ENCODE results near the gene CDAN1.

Gene CDAN1

DNA sequence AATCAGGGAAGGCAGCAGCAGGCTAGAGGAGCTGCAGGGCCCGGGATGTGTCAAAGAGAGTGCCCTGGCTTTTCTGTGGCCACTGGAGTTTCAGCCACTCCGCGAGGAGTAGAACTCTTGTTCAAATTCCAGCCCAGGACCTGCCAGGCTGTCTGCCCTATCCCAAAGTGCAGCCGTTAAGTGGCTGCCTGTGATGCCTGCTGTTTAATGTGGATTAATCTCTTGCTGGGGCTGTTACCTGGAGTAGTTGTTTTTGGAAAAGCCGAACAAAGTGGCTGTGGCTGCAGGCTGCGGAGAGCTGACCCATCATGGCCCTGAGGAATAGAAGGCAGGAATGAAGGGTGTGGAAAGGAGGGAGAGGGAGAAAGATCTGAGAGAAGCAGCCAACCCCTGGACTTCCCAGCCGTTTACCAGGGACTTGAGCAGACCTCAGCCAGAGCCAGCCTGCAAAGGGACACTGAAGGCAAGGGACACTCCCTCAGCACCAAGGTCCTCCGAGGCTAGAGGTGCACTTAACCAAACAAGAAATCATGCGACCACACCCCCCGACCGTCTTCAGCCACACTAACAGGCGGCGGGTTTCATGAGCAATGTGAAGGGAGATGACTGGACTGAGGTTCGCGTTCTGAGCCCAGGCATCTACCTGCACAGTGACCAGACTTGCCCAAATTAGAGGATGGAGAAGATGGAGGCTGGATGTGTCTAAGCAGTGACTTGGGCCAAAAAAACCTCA lies 4.7 kb downstream of the CDAN1 start:
- DNase-seq, result no peak

DNA sequence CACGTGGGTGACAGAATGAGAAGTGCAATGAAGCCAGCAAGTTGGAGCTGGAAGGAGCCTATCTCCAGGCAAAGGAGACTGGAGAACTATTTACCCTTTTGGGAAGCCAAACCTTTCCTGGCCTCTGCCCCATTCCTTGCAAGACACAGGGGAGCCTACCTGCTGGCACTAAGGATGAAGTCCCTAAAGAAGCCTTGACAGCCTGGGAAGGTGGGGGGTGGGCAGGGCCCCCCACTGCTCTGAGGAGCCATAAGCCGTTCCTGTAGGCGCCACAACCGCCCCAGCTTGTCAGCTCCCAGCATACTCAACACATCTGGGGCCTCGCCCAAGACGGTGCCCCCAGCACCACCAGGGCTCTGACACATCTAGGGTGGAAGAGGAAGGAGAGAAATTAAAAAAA lies 5.5 kb downstream of the CDAN1 start:
- no peak for DNase-seq

DNA sequence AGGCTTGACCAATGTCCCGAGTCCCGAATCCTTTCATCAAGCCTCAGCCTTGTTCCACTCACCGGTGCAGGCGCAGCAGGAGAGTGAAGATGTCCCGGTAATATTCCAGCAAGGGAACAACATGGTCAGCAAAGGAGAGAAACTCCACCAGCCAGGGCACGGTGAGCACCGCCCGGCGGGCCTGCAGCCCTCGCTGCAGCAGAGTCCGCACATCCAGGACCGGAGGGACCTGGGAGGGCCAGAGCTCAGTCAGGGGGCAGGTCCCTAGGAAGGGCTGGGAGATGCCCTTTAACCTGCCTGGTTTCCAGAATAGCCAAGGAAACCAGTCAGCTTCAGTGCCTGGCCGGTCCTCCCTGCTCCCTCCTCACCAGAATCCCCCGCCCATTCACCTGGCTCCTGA lies 6.4 kb downstream of the CDAN1 start:
- no peak for DNase-seq

DNA sequence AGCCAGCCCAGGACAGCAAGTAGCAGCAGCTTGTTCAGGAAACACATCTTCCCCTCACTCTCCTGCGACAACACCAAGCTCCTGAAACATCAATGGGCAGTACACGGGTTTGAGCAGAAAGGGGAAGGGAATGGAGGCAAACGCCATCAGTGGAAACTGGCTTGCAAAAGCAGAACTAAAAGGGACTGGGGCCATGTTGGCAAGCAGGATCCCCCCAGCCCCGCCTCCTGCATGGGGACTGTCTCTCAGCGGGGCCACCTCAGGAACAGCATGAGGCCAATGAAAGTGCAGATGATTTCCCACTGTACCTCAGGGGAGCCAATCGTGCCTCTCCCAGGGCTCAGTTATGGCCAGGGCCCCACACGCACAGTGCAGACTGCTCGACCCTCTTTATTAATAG lies 6.8 kb downstream of the CDAN1 start:
- DNase-seq, result no peak

DNA sequence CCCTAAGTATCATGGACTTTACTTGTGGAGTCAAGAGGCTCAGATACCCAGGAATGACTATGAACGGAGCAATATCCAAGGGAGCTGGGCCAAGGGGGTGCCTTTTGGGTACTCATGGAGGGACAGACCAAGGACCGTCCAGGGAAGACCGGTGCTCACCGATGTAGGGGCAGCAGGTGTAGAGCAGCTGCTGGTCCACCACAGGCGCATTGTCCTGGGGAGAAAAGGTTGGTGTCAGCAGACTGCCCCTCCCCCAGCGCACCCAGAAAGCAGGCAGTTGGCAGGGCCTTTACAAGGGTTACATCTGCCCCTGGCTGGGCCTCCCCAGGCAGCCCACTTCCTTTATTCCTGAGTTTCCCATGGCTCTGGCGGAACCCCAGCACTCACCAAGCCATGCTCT lies 7.5 kb downstream of the CDAN1 start:
- no peak for DNase-seq

DNA sequence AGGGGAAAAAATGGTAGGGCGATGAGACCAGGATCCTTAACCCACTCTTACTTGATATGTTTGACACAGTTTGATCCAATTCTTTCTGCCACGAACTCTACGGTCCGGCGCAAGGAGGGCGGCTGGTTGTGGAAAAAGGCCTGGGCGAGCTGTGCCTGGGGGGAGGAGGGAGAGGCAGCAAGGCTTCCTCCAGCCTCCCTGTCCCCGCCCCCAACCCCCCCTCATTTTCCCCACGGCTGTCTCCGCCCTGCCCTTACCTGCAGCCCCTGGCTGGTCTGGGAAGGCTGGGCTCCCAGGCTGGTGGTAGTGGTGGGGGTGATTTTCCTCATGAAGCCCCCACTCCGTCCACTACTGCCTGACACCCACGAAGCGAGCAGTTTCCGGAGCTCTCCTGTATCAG lies 8.0 kb downstream of the CDAN1 start:
- DNase-seq, result no peak

DNA sequence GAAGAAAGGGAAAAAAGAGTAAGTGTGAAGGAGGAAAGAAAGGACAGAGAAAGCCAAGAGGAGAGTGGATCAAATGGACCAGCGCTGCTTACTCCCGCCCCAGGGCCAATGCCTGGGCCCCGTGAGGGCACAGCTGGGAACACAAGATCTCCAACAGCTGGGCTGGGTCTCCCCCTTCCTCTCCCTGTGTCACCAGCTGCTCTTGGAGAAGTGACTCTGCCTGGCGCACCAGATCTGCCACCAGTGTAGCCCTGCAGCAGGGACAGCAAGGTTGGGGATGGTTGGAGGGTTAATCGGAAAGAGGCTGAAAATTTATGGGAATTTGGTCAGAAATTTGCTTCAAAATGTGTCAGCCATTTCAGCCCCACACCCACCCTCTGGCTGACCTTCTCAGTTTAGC lies 8.4 kb downstream of the CDAN1 start:
- DNase-seq, result no peak

DNA sequence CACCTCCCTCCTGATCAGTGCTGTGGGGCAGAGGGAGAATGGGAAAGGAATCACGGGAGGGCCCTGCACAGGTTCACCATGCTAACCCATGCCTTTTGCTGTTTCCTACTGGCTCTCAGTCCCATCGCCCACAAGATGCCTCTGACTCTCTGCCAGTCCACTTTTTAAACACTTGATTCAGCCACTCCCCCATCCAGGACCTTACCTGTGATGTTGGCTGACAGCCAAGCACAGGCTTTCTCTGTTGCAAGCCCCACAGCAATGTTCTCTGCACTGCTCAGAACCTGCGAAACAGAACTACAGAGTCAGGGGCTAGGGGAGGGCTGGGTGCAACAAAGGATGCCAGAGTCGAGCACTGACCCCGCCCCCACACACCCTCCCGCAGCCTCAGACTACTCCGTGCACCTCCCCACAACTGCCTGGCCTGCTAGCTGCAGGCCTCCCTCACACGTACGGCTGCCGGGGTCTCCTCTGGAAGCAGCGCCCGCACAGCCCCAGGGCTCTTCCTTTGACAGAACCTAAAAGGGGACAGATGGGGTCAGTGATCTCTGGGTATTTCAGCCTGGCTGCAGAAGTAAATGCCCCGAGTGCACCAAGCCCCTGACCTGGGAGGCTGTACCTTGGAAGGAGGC lies 9.1 kb downstream of the CDAN1 start:
- no peak for DNase-seq

DNA sequence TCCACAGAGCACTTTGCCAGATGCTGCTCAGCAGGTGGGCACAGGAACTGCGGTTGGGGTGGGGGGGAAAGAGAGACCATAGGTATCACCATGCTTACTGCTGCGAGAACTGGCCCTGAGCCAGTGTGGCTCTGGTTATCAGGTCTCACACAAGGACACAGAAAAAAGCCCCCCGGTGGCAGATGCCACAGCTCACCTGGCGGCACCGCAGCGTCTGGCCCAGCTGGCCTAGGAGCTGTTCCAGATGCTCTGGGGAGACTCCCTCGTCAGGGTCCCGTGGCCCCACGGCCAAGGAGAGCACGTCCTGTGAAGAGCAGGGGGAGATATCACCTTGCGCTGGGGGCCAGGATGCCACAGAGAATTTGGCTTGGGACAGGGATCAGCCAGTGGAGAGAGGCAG lies 10.8 kb downstream of the CDAN1 start:
- no peak for DNase-seq

DNA sequence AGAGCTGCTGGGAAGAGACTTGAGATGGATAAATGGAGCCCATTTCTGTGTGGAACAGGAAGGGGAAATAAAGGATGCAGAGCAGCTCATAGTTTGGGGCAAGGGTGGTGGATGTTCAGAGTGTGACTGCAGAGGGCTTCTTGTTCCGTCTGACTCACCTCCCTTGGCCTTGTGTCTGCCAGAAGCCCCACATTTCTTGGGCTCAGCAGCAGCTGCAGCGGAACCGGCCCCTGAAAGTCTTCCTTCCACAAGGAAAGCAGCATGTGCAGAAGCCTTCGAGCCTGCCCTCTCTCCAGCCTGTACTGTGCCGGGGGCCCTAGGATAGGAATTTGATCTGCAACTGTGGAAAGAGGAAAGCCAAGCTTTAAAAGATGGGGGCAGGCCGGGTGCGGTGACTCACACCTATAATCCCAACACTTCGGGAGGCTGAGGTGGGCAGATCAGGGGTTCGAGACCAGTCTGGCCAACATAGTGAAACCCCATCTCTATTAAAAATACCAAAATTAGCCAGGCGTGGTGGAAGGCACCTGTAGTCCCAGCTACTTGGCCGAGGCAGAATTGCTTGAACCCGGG lies 11.5 kb downstream of the CDAN1 start:
- no peak for DNase-seq

DNA sequence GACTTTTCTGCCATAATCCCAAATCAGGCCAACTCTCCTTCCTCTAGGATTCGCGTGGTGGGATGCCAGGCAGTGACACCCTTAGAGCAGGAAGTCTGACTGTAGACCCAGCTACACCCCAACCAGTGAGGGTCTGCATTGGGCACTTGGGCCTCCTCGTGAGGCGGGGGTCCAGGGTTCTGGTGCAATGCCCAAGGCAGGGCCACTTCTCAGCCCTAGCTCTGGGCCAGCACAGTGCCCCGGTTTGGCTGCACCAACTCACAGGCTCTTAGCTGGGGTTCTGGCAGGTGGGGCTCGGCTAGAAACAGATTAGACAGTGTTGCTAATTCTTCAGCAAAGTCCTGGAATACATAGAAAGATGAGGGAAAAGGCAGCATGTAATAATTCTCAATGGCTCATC lies 12.7 kb downstream of the CDAN1 start:
- no peak for DNase-seq

DNA sequence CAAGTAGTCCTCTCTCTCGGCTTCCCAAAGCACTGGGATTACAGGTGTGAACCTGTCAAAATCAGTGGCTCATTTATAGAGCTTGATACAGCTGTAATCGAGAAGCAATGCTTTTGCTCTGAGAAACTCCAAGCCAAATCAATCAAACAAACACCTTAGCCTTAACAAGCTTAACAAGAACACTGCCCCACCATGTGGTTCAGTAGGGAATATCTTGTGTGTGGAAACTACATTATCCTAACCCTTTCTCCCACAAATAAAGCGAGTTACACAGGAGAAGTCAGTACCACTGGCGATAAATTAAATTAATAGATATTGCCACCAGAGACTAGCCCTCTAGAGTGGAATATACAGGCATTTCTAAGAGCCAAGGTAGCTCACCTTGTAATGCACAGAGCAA lies 13.9 kb downstream of the CDAN1 start:
- no peak for DNase-seq

DNA sequence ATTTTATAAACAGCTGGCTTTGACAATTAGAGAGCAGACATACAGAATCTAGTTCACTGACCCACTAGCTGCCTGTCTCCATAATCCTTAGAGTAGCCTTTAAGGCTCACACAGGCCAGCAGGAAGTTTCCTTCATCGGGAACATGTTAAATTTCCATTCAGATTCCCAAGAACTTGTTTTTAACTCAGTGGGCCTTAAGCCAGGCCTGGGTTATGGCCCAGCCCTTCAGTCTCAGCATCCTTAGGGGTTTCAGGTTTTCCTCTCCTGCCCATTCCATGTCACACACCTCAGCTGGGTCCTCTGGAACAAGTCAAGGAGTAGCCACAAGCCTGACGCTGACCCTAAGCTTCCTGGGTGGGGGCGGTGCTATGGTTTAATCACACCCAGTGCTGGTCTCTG lies 15.0 kb downstream of the CDAN1 start:
- DNase-seq, result no peak

DNA sequence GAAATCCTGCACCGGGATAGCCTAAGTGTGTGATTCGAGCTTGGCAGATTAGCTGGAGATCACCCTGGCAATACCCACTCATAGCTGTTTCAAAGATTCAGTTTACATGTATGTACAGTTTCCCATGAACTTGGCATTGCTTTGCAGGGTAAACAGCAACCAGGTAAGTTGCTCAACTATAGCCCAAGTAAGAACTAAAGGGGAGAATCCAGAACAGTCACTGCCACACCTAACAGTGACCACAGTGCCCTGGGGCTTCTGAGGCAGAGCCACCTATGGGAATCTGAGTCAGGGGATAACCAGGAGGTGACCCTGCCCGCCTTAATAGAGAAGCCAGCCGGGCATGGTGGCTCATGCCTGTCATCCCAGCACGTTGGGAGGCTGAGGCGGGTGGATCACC lies 15.9 kb downstream of the CDAN1 start:
- no peak for DNase-seq

DNA sequence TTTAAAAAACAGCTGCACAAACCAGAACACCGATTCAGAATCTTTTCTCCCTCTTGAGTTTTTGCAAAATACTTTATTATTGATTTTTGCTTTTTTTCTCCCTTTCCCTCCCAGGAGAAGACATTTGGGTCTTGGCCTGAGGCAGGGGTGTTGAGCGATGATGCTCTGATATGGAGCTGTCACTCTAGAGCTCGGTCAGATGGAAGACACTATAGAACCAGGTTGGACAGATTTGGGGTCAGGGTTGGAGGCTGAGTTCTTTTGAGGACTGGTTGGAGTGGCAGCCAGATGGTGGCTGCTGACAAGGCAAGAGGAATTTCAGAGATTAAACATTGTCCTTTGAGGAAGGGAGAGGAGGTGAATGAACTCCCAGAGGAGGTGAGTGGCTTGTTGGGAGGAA lies 16.9 kb downstream of the CDAN1 start:
- no peak for DNase-seq

DNA sequence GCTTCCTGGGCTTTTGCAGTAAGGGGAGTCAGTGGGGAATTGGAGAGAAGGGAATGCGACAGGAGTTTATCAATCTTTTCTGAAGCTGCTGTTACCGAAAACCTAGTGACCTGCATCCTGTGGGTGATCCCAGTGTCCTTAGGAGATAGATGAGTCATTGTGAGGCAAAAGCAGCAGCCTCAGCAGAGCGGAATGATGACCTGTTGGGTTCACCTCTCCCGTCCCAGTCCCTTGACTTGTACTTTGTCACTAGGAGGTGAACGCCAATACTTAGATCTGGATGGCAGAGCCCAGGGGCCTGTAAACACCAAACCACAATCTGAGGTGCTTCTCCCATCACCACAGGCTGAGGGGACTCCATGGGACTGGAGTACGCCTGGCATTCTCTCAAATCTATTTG lies 17.9 kb downstream of the CDAN1 start:
- DNase-seq, result no peak

DNA sequence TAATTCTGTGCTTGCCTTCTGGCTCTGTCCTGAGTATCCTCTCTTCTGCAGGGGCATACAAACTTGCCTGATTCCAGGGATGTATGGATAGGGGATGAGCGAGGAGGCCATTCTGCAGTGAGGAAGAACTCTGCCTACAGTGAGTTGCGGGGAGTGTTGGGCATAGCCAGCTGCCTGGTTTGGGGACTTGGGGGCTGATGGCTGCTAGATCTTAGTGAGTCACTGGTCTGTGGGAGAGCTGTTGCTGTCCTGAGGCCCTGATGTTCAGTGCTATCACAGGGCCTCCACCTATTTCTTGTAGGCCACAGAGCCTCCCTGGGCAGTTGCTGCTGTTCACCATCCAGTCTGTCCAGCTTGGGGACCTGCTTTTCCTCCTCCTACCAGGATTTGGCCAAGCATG lies 20.3 kb downstream of the CDAN1 start:
- no peak for DNase-seq

DNA sequence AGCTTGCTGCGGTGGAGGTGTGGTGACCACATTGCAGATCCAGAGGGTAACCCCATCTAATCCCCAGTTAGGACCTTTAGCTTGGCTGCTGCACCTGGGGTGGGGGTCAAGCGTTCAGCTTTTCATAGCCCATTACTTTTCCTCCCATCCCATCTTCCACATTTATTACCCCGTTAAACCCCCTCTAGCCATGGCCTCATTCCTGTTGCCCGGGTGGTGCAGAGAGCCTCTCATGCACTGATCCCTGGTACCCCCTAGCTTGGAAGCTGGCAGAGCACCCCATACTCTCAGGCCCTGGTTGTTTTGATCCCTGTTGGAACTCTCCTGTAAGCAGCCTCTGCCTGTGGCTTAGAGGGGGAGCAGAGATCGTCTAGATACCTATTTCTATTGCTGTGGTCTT lies 20.8 kb downstream of the CDAN1 start:
- no peak for DNase-seq

DNA sequence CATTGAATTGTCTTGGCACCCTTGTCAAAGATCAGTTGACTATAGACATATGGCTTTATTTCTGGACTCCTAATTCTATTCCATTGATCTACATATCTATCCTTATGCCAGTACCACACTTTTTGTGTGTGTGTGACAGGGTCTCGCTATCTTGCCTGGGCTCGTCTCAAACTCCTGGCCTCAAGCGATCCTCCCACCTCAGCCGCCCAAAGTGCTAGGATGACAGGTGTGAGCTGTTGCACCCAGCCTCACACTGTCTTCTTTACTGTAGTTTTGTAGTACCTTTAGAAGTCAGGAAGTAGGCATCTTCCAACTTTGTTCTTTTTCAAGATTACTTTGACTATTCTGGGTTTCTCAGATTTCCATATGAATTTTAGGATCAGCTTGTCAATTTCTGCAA lies 24.3 kb downstream of the CDAN1 start:
- DNase-seq, result no peak

DNA sequence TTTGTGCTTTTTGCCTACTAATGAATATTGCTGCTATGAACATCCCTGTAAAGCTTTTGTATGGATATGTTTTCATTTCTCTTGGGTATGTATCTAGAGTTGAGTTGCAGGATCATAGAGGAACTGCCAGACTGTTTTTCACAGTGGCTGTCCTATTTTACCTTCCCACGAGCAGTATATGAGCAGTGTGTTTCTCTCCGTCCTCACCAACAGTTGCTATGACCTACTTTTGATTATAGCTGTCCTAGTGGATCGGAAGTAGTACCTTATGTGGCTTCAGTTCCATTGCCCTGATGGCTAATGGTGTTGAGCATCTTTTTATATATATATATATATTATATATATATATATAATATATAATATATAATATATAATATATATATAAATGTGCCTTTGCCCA lies 25.2 kb downstream of the CDAN1 start:
- no peak for DNase-seq

DNA sequence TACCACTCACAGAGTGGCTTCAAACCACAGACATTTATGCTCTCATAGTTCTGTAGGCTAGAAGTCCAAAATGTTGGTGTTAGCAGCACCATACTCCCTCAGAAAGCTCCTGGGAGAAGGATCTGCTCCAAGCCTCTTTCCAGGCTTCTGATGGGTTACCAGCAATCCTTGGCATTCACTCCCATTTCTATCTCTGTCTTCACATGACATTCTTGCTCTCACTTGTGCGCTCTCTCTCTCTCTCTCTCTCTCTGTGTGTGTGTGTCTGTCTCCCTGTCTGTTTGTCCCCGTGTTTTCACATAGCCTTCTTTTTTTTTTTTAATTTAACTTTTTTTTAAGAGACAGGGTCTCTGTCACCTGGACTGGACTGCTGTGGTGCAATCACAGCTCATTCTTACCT lies 26.3 kb downstream of the CDAN1 start:
- DNase-seq, result no peak

DNA sequence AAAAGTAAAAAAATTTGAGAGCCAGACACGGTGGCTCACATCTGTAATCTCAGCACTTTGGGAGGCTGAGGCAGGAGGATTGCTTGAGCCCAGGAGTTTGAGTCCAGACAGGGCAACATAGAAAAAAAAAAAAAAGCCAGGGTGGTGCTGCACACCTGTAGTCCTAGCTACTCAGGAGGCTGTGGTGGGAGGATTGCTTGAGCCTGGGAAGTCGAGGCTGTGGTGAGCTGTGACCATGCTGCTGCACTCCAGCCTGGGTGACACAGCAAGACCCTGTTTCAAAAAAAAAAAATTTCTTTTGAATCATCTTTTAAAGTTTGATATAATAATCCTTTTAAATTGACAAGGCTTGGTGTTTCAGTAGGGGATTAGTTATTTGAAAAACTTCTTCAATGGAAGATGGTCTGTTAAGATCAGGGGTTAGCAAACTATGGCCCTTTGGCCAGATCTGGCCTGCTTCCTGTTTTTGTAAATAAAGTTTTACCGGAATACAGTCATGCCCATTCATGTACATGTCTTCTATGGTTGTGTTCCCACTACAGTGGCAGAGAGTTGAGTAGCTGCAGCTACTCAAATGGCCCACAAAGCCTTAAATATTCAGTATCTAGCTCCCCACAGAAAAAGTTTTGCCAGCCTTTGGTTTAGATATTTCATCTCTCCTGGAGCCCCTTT lies 28.9 kb downstream of the CDAN1 start:
- no peak for DNase-seq

DNA sequence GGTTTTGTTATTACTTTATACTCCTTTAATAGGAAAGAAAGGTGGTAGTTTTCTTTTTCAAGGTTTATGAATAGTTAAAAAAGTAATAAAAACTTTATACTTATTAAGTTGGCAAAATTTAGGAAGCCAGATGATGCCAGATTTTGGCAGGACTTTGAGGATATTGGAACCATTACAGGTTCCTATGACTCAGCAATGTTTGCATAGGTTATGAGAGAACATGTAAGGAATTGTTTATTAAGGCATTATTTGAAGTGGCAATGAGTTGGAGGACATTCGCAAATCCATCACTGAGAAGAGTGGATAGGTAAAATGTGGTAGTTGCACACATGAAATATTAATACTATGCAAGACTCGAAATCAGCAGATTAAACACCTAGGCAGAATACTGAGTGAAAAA lies 29.9 kb downstream of the CDAN1 start:
- no peak for DNase-seq

DNA sequence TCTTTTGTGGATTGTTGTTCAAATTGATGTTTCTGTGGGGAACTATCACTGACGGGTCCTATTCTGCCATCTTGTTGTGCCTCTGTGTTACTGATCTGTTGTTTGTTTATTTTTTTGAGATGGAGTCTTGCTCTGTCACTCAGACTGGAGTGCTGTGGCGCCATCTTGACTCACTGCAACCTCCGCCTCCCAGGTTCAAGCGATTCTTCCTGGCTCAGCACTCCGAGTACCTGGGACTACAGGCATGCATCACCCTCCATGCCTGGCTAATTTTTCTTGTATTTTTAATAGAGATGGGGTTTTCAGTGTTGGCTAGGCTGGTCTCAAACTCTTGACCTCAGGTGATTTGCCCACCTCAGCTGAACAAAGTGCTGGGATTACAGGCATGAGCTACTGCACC lies 31.6 kb downstream of the CDAN1 start:
- DNase-seq, result no peak

Data from effector CD8-positive, alpha-beta T cell (primary cell).